ENCODE data around the gene ZNF710. TPM values are rescaled to one million over a fixed set of nuclear protein-coding genes. Genes with fewer than 3 reads are reported as not detected.

Gene ZNF710
- total and polyA plus RNA-seq, 2 of the 8 experiments (the other 6 are each of a cell fraction or from before 2014, with no cell fraction given): 10.5 to 24.0 TPM

DNA sequence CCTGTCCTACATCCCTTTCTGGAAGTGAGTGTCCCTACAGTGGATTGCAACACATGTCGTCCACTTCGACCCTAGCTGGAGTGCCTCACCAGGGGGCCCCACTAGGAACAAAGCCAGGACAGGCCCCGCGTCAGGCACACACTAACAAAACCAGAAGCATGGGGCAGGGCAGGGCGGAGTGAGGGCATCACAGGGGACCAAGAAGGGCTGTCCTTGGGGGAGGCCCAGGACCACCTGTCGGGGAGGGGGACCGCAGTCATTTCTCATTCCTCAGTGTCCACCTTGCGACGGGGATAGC lies 79.3 kb downstream of the ZNF710 start:
- H4K20me1 ChIP-seq (replicated peaks in 1 of 2; ENCODE audit: control insufficient read depth in 1 of 2, insufficient read depth in 2 of 2, low read length in 2 of 2): peaks cover 0 to 4% of the 10 kb centered on the region in 2 experiments
- DNase-seq (ENCODE audit: low read depth in 1 of 2, low spot score in 2 of 2) (no peak), FAIRE-seq (no peak)
- H3K27ac ChIP-seq (ENCODE audit: low read depth, low read length): no peak overlapping the region
- no peak overlapping the region for H3K4me2 ChIP-seq (ENCODE audit: insufficient read depth in 1 of 2, low read depth in 2 of 2, low read length in 2 of 2)
- no peak overlapping the region for H2AFZ ChIP-seq (ENCODE audit: low read length)
- no peak overlapping the region for H3K14ac ChIP-seq (ENCODE audit: insufficient read length)
- no peaks in the 10 kb centered on the region for H3K23me2 ChIP-seq (ENCODE audit: low read depth, low read length)
- no peak overlapping the region for H2AK5ac ChIP-seq (ENCODE audit: low read depth, low read length)
- no peak overlapping the region for H3K56ac ChIP-seq (replicated peaks; ENCODE audit: insufficient read length, low read depth, low read length)
- H3K36me3 ChIP-seq (ENCODE audit: control insufficient read depth in 2 of 4, insufficient read depth in 4 of 4, low read length in 3 of 4): peaks cover 2 to 9% (median 5%) of the 10 kb centered on the region in 4 experiments; a peak in 3 of 8 replicates
- WGBS, 2 experiments (ENCODE audit: extremely low coverage in 1 of 2, insufficient coverage in 1 of 2, insufficient read length in 1 of 2, insufficient replicate concordance in 2 of 2, low coverage in 1 of 2, low lambda C conversion rate in 2 of 2, missing lambda C conversion rate in 1 of 2): 90% methylated on average over 9 of the region's 9 CpGs; no CpG with 5 or more reads in 1 of the 2 experiments
- H2BK12ac ChIP-seq (ENCODE audit: low read depth, low read length): no peak overlapping the region
- no peaks in the 10 kb centered on the region for H3K27me3 ChIP-seq (replicated peaks in 1 of 4; ENCODE audit: control insufficient read depth in 3 of 4, extremely low read depth in 1 of 4, insufficient read depth in 3 of 4, low read length in 3 of 4)
- peaks cover 3 to 9% (median 7%) of the 10 kb centered on the region in 4 experiments; a peak in 5 of 7 replicates for H3K4me1 ChIP-seq (replicated peaks in 1 of 4; ENCODE audit: control insufficient read depth in 3 of 4, insufficient read depth in 4 of 4, low read length in 3 of 4)
- no peak overlapping the region for H2BK5ac ChIP-seq (ENCODE audit: low read depth, low read length)
- H3K9me3 ChIP-seq (ENCODE audit: insufficient read depth in 2 of 2, low read depth in 1 of 2, low read length in 1 of 2): no peaks in the 10 kb centered on the region
- H3K23ac ChIP-seq (ENCODE audit: insufficient read length): no peak overlapping the region
- H2BK120ac ChIP-seq (replicated peaks; ENCODE audit: low read depth, low read length): no peak overlapping the region
- no peak overlapping the region for H3K9ac ChIP-seq (replicated peaks in 1 of 4; ENCODE audit: extremely low read depth in 1 of 4, low read depth in 3 of 4, low read length in 3 of 4)
- no peak overlapping the region for H3K18ac ChIP-seq (ENCODE audit: extremely low read depth, low read length)
- no peak overlapping the region for H2BK20ac ChIP-seq (ENCODE audit: low read length)
- H4K91ac ChIP-seq (replicated peaks; ENCODE audit: insufficient read length, low read length): no peak overlapping the region
- H3K4ac ChIP-seq (replicated peaks; ENCODE audit: insufficient read length, low read depth, low read length): no peak overlapping the region
- no peak overlapping the region for H2BK15ac ChIP-seq (ENCODE audit: low read length)
- no peaks in the 10 kb centered on the region for H3K79me2 ChIP-seq (ENCODE audit: control insufficient read depth in 1 of 2, insufficient read depth in 2 of 2, low read length in 2 of 2)
- POLR2A ChIA-PET (ENCODE audit: partially characterized antibody): no interaction called here
- no peak overlapping the region for H4K5ac ChIP-seq (ENCODE audit: insufficient read length, low read depth, low read length)
- TF ChIP-seq EP300 (IDR thresholded peaks at IDR 0.05; ENCODE audit: borderline replicate concordance in 1 of 2, low read depth in 2 of 2, low read length in 2 of 2): no peak
- TF ChIP-seq KDM1A (IDR thresholded peaks at IDR 0.05; ENCODE audit: borderline replicate concordance, low read length): no peak
- no peak overlapping the region for H3K4me3 ChIP-seq (ENCODE audit: extremely low read depth in 1 of 4, insufficient read depth in 2 of 4, low read depth in 3 of 4, low read length in 4 of 4)
- H4K8ac ChIP-seq (ENCODE audit: extremely low read depth, insufficient read depth, low read length): no peak overlapping the region
- H3K79me1 ChIP-seq (ENCODE audit: low read depth, low read length): 0 out of 2 replicates have a peak, but pooled peaks cover 2% of the 10 kb centered on the region
- CTCF ChIA-PET (ENCODE audit: partially characterized antibody): interaction anchor here (0.9 to 3.1 kb wide), 6 partner anchors 18 to 181 kb away, joined by 3 to 18 read pairs (median 4); partner anchors contain the start of gene IDH2

Data from H1 (cell line).